Right atrium auricular region (tissue), 2 donors: ENCODE data around the gene GPI. TPM values are rescaled to one million over a fixed set of nuclear protein-coding genes. Genes with fewer than 3 reads are reported as not detected.

Experiments used
- DNase-seq: peaks from one replicate; pipeline ENCODE4 v3.0.0-alpha.2; 2019; ENCODE audit warnings: low spot score
- H3K27ac ChIP-seq, 2 donors: fragments of 200-600 bp; sonication (generic); 1 replicate in 1 of 2; 2 replicates in 1 of 2; pipeline ENCODE4 v1.5.1; 2016 to 2019
- H3K27me3 ChIP-seq, 2 donors: fragments of 200-600 bp; sonication (generic); one replicate each; pipeline versions ENCODE4 v1.5.1 to v1.6.0; 2017 to 2019
- H3K36me3 ChIP-seq: fragments of 200-600 bp; sonication (generic); one replicate; pipeline ENCODE4 v1.5.1; 2016
- H3K4me1 ChIP-seq, 2 donors: fragments of 200-600 bp; sonication (generic); one replicate each; pipeline versions ENCODE4 v1.5.1 to v1.6.0; 2017 to 2019
- H3K4me3 ChIP-seq, 2 donors: fragments of 200-600 bp; sonication (generic); 1 replicate in 1 of 2; 2 replicates in 1 of 2; pipeline ENCODE4 v1.5.1; 2017 to 2019; ENCODE audit warnings: mild to moderate bottlenecking in 1 of 2, moderate library complexity in 1 of 2
- H3K9me3 ChIP-seq, 2 donors: fragments of 200-600 bp; sonication (generic); one replicate each; pipeline ENCODE4 v1.5.1; 2019
- total RNA-seq, 2 donors: library from RNA; depleted of rRNA; stranded (reverse); fragments of >200 nt; gene quantifications; one replicate each; pipeline ENCODE4 v1.1.0, GENCODE V29; 2016
- TF ChIP-seq, protein P1 (sequence below), 2 donors: fragments of 200-600 bp; sonication (generic); IDR thresholded peaks; one replicate each; pipeline ENCODE4 v1.5.1; 2019; ENCODE audit warnings: antibody characterized with exemption in 2 of 2

GPI gene
- total RNA-seq, 2 donors from 2014 or later, result 340 to 413 TPM

DNA sequence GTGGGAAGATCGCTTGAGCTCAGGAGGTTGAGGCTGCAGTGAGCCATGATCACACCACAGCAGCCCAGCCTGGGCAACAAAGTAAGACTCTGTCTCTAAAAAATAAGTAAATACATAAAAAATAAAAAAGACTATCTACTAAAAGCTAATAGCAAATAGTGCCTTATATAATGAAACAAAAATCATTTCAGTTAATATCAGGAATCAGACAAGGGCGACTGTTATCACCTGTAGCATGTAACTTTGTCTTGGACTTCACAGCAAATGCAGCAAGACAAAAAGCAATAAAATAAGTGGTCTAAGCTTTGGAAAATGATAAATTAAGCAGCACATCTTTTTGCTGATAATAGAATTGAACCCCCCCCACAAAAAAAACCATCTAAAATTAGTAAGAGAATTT lies 21.2 kb upstream of the GPI start:
- no peaks in the 10 kb centered on the region for H3K9me3 ChIP-seq
- no peak overlapping the region for H3K27ac ChIP-seq
- H3K4me1 ChIP-seq, result no peaks in the 10 kb centered on the region
- H3K36me3 ChIP-seq, result peaks cover 65% of the 10 kb centered on the region
- no peaks in the 10 kb centered on the region for H3K27me3 ChIP-seq
- no peak overlapping the region for H3K4me3 ChIP-seq
- TF ChIP-seq, protein P1, sequence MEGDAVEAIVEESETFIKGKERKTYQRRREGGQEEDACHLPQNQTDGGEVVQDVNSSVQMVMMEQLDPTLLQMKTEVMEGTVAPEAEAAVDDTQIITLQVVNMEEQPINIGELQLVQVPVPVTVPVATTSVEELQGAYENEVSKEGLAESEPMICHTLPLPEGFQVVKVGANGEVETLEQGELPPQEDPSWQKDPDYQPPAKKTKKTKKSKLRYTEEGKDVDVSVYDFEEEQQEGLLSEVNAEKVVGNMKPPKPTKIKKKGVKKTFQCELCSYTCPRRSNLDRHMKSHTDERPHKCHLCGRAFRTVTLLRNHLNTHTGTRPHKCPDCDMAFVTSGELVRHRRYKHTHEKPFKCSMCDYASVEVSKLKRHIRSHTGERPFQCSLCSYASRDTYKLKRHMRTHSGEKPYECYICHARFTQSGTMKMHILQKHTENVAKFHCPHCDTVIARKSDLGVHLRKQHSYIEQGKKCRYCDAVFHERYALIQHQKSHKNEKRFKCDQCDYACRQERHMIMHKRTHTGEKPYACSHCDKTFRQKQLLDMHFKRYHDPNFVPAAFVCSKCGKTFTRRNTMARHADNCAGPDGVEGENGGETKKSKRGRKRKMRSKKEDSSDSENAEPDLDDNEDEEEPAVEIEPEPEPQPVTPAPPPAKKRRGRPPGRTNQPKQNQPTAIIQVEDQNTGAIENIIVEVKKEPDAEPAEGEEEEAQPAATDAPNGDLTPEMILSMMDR (IDR thresholded peaks at IDR 0.05), result no peak
- no peak for DNase-seq

DNA sequence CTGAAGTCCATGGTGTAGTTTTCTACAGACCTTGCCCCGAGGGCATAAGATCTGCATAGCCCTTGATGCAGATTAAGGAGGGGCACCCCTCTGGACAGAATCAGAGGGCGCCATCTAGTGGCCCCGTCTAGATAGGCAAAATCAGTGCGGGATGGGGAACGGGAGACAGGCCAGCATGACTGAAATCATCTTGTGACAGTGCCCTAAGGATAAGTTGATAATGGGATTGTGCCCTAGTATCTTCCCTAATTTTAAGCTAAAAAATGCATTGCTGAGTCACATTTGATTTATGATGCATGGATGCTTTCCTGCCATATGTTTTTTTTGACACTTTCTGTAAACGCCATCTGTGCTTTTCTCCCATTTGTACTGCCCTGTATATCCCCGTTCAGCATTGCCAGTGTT lies 19.0 kb upstream of the GPI start:
- no peaks in the 10 kb centered on the region for H3K9me3 ChIP-seq
- H3K27ac ChIP-seq, result no peak overlapping the region
- no peaks in the 10 kb centered on the region for H3K27me3 ChIP-seq
- H3K4me3 ChIP-seq, result no peak overlapping the region
- no peak for DNase-seq
- TF ChIP-seq, protein P1 (IDR thresholded peaks at IDR 0.05), result peak; percentile 65 to 82
- peaks cover 59% of the 10 kb centered on the region for H3K36me3 ChIP-seq
- H3K4me1 ChIP-seq, result no peaks in the 10 kb centered on the region

DNA sequence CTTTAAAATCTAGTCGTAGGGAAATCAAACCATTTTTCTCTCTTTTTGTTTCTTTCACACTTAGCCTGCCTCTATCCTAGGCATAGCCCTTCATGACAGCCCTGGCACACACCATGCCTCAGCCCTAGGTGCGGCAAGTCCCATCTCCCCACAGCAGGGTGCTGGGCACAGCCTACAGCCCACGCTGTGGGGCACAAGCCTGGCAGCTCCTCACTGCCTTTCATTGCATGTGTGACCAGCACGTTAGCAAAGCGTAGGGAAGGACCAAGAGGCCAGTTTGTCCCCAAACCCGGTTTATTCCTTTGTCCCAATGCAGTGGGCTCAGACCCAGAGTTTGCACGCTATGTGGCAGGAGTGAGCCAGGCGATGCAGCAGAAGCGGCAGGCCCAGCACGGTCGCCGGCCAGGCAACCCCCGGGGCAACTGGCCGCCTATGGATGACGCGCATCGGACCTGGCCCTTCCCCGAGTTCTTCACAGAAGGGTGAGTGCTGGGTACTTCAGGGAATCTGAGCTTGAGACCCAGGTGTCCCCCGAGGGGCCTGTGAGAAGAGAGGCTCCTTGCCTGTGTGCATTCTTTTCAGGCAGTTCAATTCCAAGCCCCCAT lies 17.3 kb upstream of the GPI start:
- Histone ChIP-seq H3K27me3 (no peaks in the 10 kb centered on the region), H3K4me1 (no peaks in the 10 kb centered on the region), H3K36me3 (peaks cover 57% of the 10 kb centered on the region), H3K4me3 (no peak overlapping the region), H3K27ac (no peak overlapping the region), H3K9me3 (no peaks in the 10 kb centered on the region)
- TF ChIP-seq, protein P1 (IDR thresholded peaks at IDR 0.05), result no peak
- DNase-seq, result no peak

DNA sequence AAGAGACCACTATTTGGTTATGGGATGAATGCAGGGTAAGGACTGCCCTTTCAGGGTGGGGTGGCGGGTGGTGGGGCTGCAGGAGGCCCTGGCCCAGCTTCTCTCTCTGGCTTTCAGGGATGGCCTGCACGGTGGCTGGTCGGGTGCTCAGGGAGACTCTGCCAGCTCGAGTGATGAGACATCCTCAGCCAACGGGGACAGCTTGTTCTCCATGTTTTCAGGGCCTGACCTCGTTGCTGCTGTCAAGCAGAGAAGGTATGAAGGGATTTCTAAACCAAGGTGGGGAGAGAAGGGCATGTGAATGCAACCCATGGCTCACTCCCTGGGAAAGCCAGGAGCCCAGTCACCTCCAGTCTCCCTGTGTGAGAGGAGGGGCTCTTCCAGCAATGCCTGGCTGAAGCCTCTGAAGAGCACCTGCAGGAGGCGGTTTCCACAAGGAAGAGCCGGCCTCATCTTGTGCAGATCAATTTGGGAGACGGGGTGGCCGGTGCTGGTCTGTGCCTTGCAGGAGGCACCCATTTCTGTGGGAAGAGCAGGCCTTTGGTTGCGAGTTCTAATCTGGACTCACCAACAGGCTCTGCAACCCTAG lies 16.0 kb upstream of the GPI start:
- Histone ChIP-seq H3K36me3 (peaks cover 55% of the 10 kb centered on the region), H3K4me1 (no peaks in the 10 kb centered on the region), H3K9me3 (no peaks in the 10 kb centered on the region), H3K27ac (no peak overlapping the region), H3K27me3 (no peaks in the 10 kb centered on the region), H3K4me3 (no peak overlapping the region)
- TF ChIP-seq, protein P1 (IDR thresholded peaks at IDR 0.05), result no peak
- DNase-seq, result no peak

DNA sequence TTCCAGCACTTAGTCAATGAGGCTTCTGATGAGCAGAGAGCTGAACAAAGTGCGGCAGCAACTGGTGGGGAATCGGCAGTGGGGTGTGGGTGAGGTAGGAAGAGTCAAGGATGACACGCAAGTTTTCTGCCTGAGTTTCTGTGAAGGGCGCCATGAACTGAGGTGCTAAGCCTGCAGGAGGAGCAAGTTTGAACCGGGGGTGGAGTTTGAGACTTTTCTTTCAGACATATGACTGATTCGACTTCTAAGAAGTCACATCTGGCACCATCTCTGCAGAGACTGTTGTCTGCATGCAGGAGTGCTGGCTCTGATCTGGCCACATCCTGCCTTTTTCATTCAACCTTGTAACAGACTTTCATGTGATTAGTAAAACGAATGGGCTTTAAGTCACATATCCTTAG lies 14.8 kb upstream of the GPI start:
- Histone ChIP-seq H3K4me3 (no peak overlapping the region), H3K4me1 (no peaks in the 10 kb centered on the region), H3K9me3 (no peaks in the 10 kb centered on the region), H3K27ac (no peak overlapping the region), H3K27me3 (no peaks in the 10 kb centered on the region), H3K36me3 (peaks cover 60% of the 10 kb centered on the region)
- no peak for DNase-seq
- TF ChIP-seq, protein P1 (IDR thresholded peaks at IDR 0.05), result no peak

DNA sequence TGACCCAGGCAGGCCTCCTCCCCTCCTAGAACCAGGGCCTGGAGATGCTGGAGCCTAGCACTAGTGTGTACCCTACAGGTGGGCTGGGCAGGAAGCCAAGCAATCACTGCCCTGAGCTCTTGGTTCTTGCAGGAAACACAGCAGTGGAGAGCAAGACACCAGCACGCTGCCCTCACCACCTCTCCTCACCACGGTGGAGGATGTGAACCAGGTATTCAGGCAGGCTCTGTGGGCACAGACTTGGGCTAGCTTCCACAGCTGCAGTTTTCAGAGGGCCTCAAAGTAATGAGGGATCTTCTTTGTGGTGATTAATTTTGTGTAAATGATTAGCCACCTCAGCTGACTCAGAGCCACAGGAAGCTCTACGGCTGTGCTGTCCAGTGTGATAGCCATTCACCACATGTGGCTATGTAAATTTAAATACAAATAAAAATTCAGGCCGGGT lies 13.6 kb upstream of the GPI start:
- H3K4me1 ChIP-seq, result no peaks in the 10 kb centered on the region
- no peak for DNase-seq
- no peak overlapping the region for H3K4me3 ChIP-seq
- H3K27ac ChIP-seq, result no peak overlapping the region
- no peaks in the 10 kb centered on the region for H3K27me3 ChIP-seq
- peaks cover 62% of the 10 kb centered on the region for H3K36me3 ChIP-seq
- H3K9me3 ChIP-seq, result no peaks in the 10 kb centered on the region
- TF ChIP-seq, protein P1 (IDR thresholded peaks at IDR 0.05), result no peak
